Urothelium cell line (cell line): ENCODE measurements around the gene TSEN15.

Experiments used
- DNase-seq: peaks from one replicate; pipeline ENCODE4 v3.0.0; 2011; ENCODE audit warnings: low spot score, mixed read lengths
- FAIRE-seq: peaks from 2 replicates; lab custom pipeline; 2011; peaks lifted over from hg19 to GRCh38; lab: Jason Lieb, UNC

The TSEN15 gene

GRCh38 chr1:184052194-184052559 is 647 bp downstream of the TSEN15 start:
- FAIRE-seq (no peak), DNase-seq (no peak)

GRCh38 chr1:184052750-184053149 is 1.2 kb downstream of the TSEN15 start:
- DNase-seq = no peak
- no peak for FAIRE-seq

- FAIRE-seq (no peak), DNase-seq (no peak)
Observed at GRCh38 chr1:184053881-184054280, 2.4 kb downstream of the TSEN15 start.

DNA sequence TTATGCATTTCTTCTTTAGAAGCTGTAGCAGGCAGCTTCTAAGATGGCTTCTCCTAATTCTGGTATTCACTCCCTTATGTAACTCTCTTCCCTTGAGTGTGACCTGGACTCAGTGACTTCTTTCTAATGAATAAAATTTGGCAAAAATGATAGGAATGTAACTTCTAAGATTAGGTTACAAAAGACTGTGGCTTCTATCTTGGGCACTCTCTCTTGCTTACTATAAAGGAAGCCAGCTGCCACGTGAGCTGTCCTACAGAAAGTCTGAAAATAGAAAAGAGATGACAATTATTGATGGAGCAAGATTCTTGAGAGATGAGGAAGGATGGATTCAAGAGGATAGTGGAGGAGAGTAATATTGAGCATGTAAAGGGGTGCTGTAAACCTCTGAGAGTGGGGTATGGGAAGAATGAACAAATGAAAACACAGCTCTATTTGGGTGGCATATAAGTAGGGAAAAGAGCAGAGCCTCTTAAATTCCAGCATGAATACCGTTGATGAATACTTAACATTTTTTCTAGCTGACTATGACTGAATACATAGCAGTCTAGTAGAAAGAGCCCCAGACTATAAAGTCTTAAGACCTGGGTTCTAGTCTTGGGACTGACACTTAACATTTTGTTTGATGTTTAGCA is 5.5 kb downstream of the TSEN15 start:
- no peak for FAIRE-seq
- DNase-seq = peak; percentile 27

DNA sequence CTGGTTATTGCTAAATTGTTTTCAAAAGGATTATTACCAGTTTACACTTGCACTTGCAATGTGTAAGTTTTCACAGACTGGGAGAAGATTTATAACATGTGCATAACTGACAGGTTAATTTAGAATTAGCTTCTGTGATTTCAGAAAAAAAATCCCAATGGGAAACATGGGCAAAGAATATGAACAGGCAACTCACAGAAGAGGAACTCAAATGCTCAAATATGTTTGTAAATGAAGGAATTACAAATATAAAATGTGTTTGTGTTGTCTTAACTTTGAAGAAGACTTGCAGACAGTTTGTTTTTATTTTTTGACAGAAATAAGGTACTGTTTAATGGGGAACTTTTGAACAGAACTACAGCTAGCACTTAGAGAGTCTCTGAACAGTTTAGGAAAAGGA is 8.4 kb downstream of the TSEN15 start:
- FAIRE-seq = no peak

DNA sequence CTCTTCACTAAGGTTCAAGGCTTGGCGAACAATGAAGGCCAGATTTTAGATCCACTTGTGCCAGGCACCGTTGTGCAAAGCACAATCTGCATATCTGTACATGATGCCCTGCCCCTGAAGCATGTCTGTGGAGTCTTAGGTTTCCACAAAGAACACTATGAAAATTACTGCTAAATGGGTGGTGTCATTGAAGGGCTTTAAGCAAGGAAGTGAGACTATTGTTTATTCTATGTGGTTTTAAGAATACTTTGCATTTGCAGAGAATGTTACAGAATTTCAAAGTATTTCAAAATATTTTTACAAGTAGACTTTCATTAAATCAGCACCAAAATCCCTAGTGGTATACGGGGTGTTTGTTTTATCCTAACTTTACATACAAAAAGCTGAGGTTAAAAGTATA is 8.8 kb downstream of the TSEN15 start:
- FAIRE-seq (no peak), DNase-seq (no peak)

More for the DNA sequence above, 8.4 kb downstream of the TSEN15 start:
- DNase-seq = no peak

- DNase-seq = no peak
- FAIRE-seq = no peak
Observed at GRCh38 chr1:184061396-184062003, 10.0 kb downstream of the TSEN15 start.

DNA sequence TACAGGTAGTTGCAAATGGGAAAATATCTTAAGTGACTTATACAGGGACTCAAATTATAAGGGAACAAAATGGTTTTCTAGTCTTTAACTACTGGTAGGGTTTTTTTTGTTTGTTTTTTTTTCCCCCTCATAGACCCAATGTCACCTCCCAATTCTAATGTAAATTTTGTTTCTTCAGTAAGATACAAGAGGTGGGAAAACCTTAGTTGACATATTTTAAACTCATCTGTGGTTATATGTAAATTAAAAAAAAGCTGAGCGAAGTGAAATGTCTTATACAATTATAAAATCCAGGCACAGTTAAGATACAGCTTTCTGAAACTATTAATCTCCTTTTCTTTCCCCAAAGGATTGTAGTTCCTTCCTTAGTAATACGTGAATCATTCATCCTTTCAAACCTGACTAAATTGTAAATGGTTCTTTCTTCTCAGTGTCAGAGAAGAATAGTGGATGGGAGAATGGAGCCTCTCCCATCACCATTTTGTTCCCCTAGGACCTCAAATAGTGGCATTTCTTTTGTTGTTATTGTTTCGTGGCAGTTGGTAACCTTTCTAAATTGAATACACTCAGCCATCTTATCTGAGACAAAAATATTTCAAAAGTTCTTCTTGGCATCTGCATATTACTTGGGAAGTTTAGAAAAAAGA is 11.2 kb downstream of the TSEN15 start:
- FAIRE-seq (no peak), DNase-seq (no peak)

- DNase-seq (no peak), FAIRE-seq (no peak)
Observed at GRCh38 chr1:184065559-184065958, 14.0 kb downstream of the TSEN15 start.

- DNase-seq (no peak), FAIRE-seq (no peak)
Observed at GRCh38 chr1:184068354-184068753, 16.8 kb downstream of the TSEN15 start.

DNA sequence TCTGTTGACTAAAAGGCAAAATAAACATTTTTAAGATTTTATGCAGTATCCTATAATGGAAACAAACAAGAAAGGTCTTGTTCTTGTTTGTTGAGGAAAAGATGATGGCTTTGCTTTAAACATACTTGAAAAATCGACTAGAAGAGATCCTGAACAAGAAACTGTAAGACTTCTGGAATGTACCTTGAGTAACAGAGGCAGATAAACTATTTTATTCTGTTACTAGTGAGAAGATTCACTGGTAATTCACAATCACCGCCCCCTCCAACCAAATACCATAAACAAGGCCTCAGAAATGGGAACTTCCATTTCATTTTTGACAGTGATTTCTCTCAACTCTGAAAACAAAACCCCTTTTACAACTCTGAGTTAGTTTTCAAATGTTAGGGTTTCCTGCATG is 18.1 kb downstream of the TSEN15 start:
- DNase-seq (no peak), FAIRE-seq (no peak)

DNA sequence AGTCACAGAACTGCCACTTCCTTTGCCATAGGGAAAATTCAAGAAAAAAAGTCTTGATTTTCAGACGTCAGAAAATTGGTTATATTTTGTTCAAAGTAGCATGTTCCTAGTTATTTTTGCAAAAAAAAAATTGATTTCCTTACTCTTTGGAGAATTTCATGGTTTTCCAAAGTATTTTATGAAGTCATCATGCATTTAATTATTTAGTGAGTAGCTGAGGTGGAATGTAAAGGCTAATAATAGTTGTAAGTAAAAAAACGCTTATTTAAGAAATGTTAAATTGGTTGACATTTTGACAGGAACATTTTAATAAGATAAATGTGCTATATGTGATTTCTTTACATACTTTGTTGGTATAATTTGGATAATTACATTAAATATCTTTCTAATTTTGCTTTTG is 20.8 kb downstream of the TSEN15 start:
- FAIRE-seq = no peak
- DNase-seq = no peak

DNA sequence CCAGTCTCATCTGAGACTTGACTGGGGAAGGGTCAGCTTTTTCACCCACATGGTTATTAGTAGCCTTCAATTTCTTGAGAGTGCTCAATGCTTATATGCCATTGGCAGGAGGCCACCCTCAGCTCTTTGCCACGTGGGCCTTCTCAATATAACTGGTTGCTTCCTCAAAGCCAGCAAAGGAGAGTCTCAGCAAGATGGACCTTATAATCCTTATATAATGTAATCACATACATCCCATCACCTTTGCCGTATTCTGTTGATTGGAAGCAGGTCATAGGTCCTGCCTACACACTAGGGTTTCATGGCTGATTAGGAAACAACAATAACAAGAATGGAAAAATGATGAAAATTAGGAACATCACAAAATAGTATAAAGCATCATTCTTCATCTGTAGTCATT is 22.9 kb downstream of the TSEN15 start:
- FAIRE-seq = no peak
- DNase-seq = no peak

DNA sequence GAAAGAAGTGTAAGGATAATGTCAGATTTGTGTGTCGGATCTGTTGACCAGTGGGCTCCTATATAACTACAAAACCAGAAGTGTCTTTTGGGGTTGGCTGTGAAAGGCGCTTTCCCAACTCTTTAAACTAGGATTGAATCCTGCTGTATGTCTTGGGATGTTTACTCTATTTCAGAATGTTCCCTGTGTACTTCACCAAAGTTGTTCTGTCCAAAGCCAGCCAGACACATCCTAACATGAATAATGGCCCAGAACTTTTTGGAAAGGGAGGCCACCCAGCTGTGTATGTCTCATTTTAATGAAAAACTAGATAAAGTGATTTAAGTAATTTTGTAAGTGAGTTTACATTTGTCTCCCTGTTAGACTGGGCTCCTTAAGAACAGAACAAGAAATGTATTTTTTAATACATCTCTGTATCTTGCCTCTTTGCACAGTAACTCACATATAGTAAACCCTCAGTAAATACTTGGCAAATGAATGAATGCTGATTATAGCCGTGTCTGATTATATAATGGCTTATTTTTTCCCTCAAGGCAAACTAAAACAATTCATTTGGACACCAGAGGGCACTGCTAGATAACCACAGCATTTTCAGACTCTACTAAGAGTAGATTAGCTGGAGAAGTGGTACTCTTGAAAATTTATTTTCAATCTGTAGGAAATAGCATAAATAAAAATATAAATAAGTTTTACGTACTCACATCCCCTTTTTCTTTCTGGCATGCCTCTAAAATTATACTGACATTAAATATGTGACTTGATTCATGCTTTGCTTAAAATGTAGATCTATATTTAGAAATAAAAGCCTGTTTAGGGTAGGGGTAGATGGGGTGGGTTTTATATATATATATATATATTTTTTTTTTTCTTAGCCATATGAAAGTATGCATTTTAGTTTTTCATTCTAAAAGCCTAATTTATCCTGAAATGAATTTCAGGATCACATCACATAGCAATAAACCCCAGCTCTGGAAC is 23.8 kb downstream of the TSEN15 start:
- FAIRE-seq (no peak), DNase-seq (peak; percentile 35)

- DNase-seq = no peak
- FAIRE-seq = no peak
Observed at GRCh38 chr1:184078564-184079249, 27.2 kb downstream of the TSEN15 start.

- FAIRE-seq (no peak), DNase-seq (no peak)
Observed at GRCh38 chr1:184080309-184080708, 28.8 kb downstream of the TSEN15 start.

DNA sequence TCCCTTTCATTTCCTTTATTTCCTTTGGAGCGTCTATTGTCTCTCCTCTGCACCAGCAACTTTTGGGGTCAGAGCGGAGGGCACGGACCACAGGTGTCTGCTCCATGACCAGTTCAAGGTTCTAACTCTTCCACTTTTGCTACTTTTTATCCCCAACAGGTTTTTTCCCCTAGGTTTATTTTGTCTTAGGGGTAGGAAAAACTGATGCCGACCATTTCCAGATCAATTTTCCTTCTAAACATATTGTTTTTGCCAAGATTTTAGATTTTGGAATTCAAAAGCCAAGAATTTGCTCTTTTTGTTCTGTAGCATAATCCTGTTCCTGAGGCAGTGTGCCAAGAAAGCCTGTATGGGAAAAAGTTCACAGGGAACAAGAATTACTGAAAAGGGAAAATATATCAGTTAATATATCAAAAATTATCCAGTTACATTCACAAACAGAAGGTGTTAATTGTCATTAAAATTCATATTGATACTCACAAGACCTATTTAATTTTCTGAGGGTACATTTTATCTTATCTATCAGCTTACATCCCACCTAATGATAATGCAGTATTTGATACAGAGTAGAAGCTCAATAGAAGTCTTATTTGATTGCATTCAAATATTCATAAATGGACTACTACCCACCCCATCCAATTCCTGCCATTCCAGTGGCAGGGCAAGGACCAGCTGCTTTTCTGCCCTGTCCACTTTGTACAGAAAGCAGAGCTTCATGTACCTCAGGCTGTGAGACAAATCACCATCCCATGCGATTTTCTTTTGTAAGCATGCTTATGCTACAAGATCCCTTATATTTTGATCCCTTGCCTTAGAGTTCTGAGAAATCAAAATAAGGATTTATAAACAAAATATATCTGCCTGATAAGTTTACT is 31.2 kb downstream of the TSEN15 start:
- no peak for DNase-seq
- FAIRE-seq = no peak

- no peak for FAIRE-seq
- no peak for DNase-seq
Observed at GRCh38 chr1:184085667-184086066, 34.1 kb downstream of the TSEN15 start.

DNA sequence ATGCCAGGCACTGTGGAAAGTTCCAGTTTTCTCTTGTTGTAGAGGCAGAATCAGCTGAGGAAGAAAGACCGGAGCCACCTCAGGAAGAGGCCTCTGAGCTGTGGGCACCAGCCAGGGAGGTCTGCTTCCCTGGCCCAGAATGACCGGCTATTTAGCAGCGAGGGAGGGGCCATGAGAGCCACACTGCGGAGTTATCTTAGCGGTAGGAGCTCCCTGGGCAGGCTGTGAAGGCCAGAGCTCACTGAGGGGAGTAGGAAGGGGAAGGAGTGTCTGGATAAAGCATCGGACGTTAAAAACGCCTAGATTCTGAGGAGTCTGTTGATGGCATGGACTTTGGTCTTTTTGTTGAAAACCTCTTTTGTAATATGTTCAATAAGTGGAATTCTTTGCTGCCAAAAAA is 36.5 kb downstream of the TSEN15 start:
- FAIRE-seq (no peak), DNase-seq (no peak)

DNA sequence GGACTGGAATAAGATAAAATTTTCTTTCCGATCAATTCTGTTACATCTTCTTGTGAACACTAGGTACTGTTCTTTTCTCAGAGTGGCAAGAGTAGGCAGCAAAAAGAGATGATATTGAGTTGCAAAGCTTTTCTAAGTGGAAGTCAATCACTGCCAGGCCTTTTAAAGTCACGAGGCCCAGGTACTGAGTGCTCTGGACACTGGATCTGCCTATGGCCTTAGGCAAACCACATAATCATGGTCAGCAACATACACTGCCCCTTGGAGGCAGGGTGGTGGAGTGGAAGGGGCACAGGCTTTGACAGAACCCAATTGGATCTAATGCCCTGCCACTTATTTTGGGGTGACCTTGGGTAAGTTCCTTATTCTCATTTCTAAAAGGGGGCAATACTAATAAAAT is 41.5 kb downstream of the TSEN15 start:
- DNase-seq = no peak
- no peak for FAIRE-seq
